Sigmoid colon (tissue), 7 donors: Measurements from ENCODE around the gene ARHGAP10. TPM values are rescaled to one million over a fixed set of nuclear protein-coding genes. Genes with fewer than 3 reads are reported as not detected.

Source experiments
- DNase-seq: peaks from one replicate; pipeline ENCODE4 v3.0.0-alpha.2; 2019
- H3K27ac ChIP-seq, 4 donors: fragments of 200-600 bp; sonication (generic); one replicate each; pipeline ENCODE4 v1.5.1; 2016 to 2019; ENCODE audit warnings: mild to moderate bottlenecking in 1 of 4
- H3K27me3 ChIP-seq, 3 donors: fragments of 200-600 bp; sonication (generic); one replicate each; pipeline ENCODE4 v1.5.1; 2019; ENCODE audit warnings: mild to moderate bottlenecking in 1 of 3
- H3K36me3 ChIP-seq, 4 donors: fragments of 200-600 bp; sonication (generic); one replicate each; pipeline ENCODE4 v1.5.1; 2016 to 2019
- H3K4me1 ChIP-seq, 4 donors: fragments of 200-600 bp; sonication (generic); one replicate each; pipeline ENCODE4 v1.5.1; 2017 to 2019
- H3K4me3 ChIP-seq, 4 donors: fragments of 200-600 bp; sonication (generic); one replicate each; pipeline ENCODE4 v1.5.1; 2017 to 2019; ENCODE audit warnings: mild to moderate bottlenecking in 2 of 4, moderate library complexity in 1 of 4
- H3K9me3 ChIP-seq, 4 donors: fragments of 200-600 bp in 3 of 4; sonication (generic) in 3 of 4; one replicate each; pipeline versions ENCODE4 v1.5.1 to v1.6.1; 2013 to 2019
- CTCF ChIP-seq, 4 experiments: fragments of 450-650 bp in 3 of 4; fragments of 200-600 bp in 1 of 4; IDR thresholded peaks; one replicate each; pipeline ENCODE4 v1.5.1; 2016 to 2019; ENCODE audit warnings: antibody characterized with exemption in 4 of 4, mild to moderate bottlenecking in 3 of 4, moderate library complexity in 2 of 4
- EP300 ChIP-seq, 4 donors: sonication (generic); formaldehyde crosslinking; IDR thresholded peaks; one replicate each; pipeline ENCODE4 v1.6.1; 2017; ENCODE audit warnings: antibody characterized with exemption in 4 of 4
- POLR2A ChIP-seq, 2 donors: fragments of 450-650 bp; IDR thresholded peaks; one replicate each; pipeline ENCODE4 v1.6.1; 2016; ENCODE audit warnings: antibody characterized with exemption in 2 of 2, mild to moderate bottlenecking in 2 of 2, moderate library complexity in 2 of 2
- POLR2AphosphoS5 ChIP-seq, 4 donors: sonication (generic); formaldehyde crosslinking; IDR thresholded peaks; one replicate each; pipeline ENCODE4 v1.6.1; 2017; ENCODE audit warnings: antibody characterized with exemption in 4 of 4
- WGBS, 2 donors: extraction: QIAGEN DNeasy Blood & Tissue Kit; methylation state at CpG; one replicate each; pipeline ENCODE4 v1.1.7; 2013; 5-methylcytosine and 5-hydroxymethylcytosine counted together
- intact Hi-C: fragments of 100-400 bp; cut with DNase I; formaldehyde crosslinking; loops from one replicate; pipeline ENCODE4 v1.15.1; 2023
- polyA plus RNA-seq, 3 donors: library from polyadenylated mRNA; stranded (reverse); fragments of 200-250 nt; gene quantifications; one replicate each; pipeline ENCODE4 v1.2.3, GENCODE V29; 2013
- total RNA-seq, 4 donors: library from RNA; depleted of rRNA; stranded (reverse); fragments of >200 nt; gene quantifications; one replicate each; pipeline ENCODE4 v1.1.0, GENCODE V29; 2016
- donor health status: healthy with polysubstance abuse.
- donor health status: Bipolar disorder and iron deficiency.
- donor health status: healthy.

The ARHGAP10 gene
- total and polyA plus RNA-seq, 7 donors: 3.0 to 158 (median 123) TPM

GRCh38 chr4:148090029-148090428 lies 358.1 kb downstream of the ARHGAP10 start:
- Histone ChIP-seq H3K9me3 (peaks cover 0 to 2% (median 0%) of the 10 kb centered on the region in 4 donors), H3K36me3 (no peaks in the 10 kb centered on the region), H3K4me3 (no peak overlapping the region), H3K4me1 (peaks cover 0 to 26% (median 6%) of the 10 kb centered on the region in 4 donors), H3K27me3 (no peaks in the 10 kb centered on the region), H3K27ac (no peak overlapping the region)
- intact Hi-C loops: no loop called here
- 91 to 95% methylated on average over 6 of the region's 6 CpGs for whole genome bisulfite sequencing, 2 donors
- TF ChIP-seq CTCF (IDR thresholded peaks at IDR 0.05) (no peak), POLR2A (IDR thresholded peaks at IDR 0.05) (no peak), POLR2AphosphoS5 (IDR thresholded peaks at IDR 0.05) (no peak)
- no peak for DNase-seq

DNA sequence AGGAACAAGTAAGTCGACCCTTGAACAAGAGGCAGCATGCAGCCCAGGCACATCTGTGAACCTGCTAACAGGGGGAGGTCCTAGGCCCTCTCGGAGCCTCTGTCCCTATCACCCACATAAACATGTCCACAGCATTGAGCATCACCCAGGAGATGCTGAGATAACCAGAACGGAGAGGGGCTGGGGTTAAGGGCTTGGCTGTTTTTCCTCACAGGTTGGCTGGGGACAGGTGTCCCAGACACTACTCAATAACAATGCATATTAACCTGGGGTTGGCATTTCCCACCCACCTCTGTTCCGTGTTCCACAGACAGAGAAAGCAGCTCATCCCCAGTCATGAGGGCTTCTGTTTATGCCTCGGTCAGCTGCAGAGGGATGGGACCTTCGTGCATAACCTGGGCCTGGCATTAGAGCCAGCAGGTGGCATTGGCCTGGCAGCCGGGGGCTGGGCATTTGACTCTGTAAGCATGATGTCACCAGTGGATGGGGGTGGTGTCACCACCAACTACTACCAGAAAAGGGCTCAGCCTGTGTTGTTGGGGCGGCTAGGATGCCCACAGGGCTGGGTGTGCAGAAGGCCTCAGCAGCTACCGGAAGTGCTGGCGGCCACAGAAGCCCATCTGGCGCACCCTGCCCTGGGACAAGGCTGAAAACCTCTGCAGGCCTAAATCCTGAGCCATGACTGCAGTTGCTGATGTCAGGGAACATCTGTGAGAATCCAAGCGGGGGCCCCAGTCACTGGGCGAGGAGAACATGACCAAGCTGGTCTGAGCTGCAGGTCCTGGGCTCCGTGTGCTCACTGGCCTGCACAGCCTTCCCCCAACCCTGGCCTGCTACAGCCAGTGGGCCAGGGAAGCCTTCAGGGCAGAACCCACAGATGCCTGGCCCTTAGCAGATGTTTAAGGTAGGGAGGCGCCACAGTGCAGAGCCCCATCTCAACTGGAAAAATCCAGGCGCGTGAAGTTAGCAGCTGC lies 358.9 kb downstream of the ARHGAP10 start:
- intact Hi-C loops: no loop called here
- peaks cover 0 to 26% (median 6%) of the 10 kb centered on the region in 4 donors for H3K4me1 ChIP-seq
- no peak for DNase-seq
- no peak for TF ChIP-seq POLR2AphosphoS5 (IDR thresholded peaks at IDR 0.05)
- TF ChIP-seq CTCF (IDR thresholded peaks at IDR 0.05): no peak
- TF ChIP-seq EP300 (IDR thresholded peaks at IDR 0.05): no peak
- TF ChIP-seq POLR2A (IDR thresholded peaks at IDR 0.05): no peak
- H3K27ac ChIP-seq: no peak overlapping the region
- 94 to 96% methylated on average over 17 of the region's 17 CpGs for WGBS, 2 donors
- peaks cover 0 to 2% (median 0%) of the 10 kb centered on the region in 4 donors for H3K9me3 ChIP-seq
- no peaks in the 10 kb centered on the region for H3K36me3 ChIP-seq
- no peaks in the 10 kb centered on the region for H3K27me3 ChIP-seq
- no peak overlapping the region for H3K4me3 ChIP-seq

- Histone ChIP-seq H3K36me3 (no peaks in the 10 kb centered on the region), H3K27ac (no peak overlapping the region), H3K27me3 (no peaks in the 10 kb centered on the region), H3K9me3 (peaks cover 0 to 2% (median 0%) of the 10 kb centered on the region in 4 donors), H3K4me3 (no peak overlapping the region), H3K4me1 (peaks cover 0 to 26% (median 6%) of the 10 kb centered on the region in 4 donors)
- DNase-seq: no peak
- no peak for TF ChIP-seq CTCF (IDR thresholded peaks at IDR 0.05)
- TF ChIP-seq POLR2A (IDR thresholded peaks at IDR 0.05): no peak
- no peak for TF ChIP-seq EP300 (IDR thresholded peaks at IDR 0.05)
- TF ChIP-seq POLR2AphosphoS5 (IDR thresholded peaks at IDR 0.05): no peak
- intact Hi-C loops: no loop called here
- 85 to 92% methylated on average over 4 of the region's 4 CpGs for WGBS, 2 donors
Measured at GRCh38 chr4:148091896-148092295, 360.0 kb downstream of the ARHGAP10 start.

DNA sequence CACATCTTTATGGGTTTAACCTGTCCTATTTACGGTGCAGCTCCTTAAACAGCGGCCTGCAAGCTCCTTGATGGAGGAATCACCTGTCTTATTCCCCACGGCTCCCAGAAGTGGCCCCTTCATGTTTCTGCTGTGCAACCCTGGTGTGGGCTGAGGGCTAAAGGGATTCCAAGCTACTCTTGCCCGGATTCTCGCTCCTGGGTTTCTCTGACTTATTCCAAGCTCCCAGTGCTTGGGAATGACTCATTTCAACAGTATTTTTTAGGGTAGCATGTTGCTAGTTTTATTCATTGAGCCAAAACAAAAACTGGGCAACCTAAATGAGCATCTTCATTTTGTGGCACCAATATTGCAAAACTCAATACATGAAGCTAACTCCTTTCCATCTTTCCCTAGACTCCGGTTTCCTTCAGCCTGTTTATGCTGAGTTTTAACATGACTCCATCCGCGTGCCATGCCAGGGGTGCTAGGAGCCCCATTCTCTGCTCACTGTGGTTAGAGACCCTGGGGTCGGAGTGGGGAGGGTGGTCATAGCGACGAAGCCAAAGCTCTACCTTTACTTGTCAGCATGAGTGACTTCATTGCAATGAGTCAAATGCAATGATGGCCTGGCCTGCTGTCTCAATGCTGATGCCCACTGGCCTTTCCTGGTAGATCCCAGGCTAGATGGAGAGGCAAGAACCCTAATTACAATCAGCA lies 360.6 kb downstream of the ARHGAP10 start:
- 95 to 96% methylated on average over 11 of the region's 11 CpGs for WGBS, 2 donors
- intact Hi-C loops: no loop called here
- Histone ChIP-seq H3K9me3 (peaks cover 0 to 2% (median 0%) of the 10 kb centered on the region in 4 donors), H3K27ac (no peak overlapping the region), H3K36me3 (no peaks in the 10 kb centered on the region), H3K4me3 (no peak overlapping the region), H3K27me3 (no peaks in the 10 kb centered on the region), H3K4me1 (peaks cover 0 to 26% (median 6%) of the 10 kb centered on the region in 4 donors)
- TF ChIP-seq POLR2AphosphoS5 (IDR thresholded peaks at IDR 0.05) (no peak), EP300 (IDR thresholded peaks at IDR 0.05) (no peak), CTCF (IDR thresholded peaks at IDR 0.05) (no peak), POLR2A (IDR thresholded peaks at IDR 0.05) (no peak)
- DNase-seq: no peak
